T-helper 2 cell (primary cell): Measurements from ENCODE around the gene CDK17.
A peak's percentile ranks its signal among the peaks of the same experiment; 100 is the strongest.

Experiments
- DNase-seq, 5 experiments: peaks; one replicate each; pipeline versions ENCODE4 v3.0.0 to v3.0.0-alpha.2; 2012 to 2022

The CDK17 gene

DNA sequence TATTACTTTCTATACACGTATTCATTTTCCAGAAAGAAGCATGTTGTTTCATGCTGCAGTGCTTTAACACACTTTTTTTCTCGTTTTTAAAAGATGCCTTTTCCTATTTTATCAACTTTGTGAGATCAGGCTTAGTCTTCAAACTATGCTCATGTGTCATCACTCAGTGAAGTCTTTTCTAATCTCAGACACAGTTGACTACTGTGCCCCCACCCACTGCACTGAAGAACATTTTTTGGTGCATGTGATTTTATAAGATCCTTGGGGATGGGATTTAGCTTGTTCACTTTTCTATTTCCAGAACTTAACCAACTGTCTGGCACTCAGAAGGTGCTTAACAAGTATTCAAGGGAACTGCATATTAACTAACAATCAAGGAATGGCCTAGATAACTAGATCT lies 85.5 kb downstream of the CDK17 start:
- no peak for DNase-seq

DNA sequence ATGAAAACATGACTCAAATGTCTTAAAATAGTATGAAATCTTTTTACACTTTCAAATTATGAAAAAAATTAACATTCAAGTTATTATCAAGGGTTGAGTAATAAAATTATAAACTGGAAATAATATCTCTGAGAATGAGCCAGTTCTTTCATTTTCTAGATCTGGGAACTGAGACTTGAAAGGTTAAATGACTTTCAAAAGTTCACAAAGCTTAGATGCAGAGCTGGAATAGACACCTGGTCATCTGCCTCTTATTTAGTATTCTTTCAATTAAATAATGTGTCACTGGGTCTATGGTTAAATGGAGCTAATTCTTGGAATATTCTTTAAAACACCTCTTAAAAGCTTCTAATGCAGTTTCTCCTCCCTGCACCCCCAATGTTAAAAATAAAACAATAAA lies 86.6 kb downstream of the CDK17 start:
- no peak for DNase-seq

DNA sequence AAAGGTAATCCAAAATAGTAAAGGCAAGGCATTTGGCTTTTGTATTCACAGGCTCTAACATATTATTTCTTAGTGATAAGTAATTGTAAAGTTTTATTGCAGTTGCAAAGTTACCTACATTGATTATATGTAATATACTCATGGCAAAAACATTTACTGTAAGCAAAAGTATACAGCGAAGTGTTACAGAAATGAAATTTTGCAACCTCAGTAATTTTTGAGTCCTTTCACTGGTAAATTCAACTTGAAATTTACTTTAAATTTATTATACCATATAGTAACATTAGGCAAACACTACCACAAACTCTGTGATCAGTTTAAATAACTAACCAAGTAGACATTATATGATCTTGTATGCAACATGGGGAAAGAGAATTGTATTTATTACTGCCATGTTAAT lies 89.0 kb downstream of the CDK17 start:
- no peak for DNase-seq

DNA sequence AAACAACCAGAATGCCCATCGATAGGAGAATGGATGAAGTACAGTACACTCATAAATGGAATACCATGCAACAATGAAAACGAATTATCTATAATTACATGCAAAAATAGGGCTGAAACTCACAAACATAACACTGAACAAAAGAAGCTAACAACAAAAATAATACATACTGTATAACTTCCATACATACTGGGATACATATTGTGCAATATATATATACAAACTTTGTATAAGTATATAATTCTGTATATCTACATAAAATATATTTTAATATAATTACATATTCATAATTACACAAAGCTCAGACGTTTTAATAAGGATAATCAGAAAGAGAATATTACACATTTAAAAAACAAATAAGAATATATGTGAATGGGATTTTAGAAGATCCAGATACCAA lies 90.2 kb downstream of the CDK17 start:
- no peak for DNase-seq

DNA sequence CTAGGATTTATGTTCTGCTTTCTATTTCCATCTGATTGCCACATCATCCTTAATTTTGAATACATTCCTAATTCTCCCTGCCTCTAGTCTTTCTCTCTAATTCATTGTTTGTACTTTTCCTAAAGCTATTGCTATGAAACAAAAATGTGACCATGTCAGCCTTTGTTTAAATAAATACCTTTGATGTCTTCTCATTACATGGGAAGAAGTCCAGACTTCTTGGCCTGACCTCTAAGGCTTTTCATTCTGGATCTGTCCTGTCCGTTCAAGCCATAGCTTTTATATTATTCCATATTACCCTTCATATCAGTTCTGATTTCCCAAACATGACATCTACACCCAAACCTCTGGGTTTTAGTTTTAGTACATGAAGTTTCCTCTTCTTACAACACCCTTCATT lies 91.4 kb downstream of the CDK17 start:
- DNase-seq = no peak

DNA sequence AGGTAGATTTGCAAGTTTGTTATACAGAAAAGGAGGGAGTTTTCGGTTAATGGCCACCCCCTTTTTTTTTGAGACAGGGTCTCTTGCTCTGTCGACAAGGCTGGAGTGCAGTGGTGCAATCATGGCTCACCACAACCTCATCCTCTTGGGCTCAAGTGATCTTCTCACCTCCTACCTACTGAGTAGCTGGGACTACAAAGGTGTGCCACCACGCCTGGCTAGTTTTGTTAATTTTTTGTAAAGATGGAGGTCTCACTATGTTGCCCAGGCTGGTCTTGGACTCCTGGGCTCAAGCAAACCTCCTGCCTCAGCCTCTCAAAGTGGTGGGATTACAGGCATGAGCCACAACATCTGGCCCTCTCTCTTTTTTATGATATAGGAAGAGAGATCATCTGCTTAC lies 94.6 kb downstream of the CDK17 start:
- DNase-seq = no peak

DNA sequence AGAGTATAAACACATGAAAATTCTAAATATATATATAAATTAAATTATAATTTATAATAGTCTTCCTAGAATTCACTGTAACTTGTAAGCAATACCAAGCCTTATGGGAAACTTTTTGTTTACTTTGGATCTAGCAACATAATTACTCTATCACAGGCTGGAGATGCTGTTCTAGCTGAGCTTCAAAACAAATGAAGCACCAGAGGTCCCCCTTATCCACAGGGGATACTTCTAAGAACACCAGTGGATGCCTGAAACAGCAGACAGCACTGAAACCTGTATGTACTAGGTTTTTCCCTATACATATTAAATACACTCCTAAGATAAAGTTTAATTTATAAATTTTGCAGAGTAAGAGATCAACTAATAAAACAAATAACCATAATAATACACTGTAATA lies 96.6 kb downstream of the CDK17 start:
- DNase-seq = no peak

DNA sequence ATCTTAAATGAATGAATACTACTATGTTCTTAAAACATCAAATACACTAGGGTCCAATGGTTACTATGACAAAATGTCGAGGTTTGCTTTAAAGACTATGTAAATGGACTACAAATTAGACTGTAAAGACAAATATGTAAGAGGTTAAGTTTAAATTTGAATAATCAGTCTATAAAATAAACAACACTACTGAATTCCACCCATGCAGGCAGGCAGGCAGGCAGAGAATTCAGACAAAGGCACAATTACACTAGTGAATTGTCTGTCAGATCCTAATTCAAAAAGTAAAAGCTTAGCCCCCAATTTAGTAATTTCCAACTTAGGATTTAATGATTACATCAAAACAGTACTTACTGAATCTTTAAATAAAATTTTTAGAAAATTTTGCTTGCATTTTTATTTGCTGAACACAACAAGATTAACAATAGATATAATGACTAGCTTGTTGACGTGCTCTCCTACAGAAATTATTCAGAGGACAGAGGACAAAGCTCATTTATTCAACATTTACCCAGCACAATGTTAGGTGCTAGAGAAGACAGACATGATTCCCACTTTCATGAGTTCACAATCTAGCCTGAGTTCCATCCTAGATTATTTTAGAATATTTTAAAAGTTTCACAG lies 97.4 kb downstream of the CDK17 start:
- no peak for DNase-seq

DNA sequence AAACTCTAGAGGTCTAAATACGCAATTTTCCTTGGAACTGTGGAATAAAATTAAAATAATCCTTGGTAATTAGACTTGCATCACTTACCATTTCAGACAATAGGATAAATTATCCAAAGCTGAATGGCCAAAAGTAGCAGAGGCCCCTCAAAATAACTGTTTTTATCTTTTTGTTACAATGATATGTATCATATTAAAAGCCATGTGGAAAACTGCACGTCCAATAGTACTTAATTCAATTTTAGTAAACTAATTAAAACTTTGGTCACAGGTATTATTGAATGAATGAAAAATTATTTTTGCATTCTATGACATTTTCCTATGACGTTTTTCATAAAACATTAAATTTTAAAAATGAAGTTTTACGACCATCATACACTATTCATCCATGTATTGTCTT lies 98.5 kb downstream of the CDK17 start:
- no peak for DNase-seq

DNA sequence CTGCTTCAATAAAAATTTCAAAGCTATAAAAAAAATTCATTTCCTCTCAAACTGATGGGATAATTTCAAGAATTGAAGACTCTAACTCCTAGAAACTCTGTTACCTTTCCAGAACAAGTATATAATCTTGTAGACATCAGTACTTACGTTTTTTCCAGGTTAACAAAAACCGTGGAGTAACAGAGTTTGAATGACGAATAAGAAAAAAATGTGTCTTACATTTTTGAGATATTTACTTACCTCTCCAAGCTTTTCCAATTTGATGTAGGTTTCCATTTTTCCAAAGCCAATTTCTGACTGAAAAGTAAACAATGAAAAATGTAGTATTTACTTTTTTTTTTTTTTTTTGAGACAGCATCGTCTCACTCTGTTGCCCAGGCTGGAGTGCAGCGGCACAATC lies 100.2 kb downstream of the CDK17 start:
- no peak for DNase-seq

DNA sequence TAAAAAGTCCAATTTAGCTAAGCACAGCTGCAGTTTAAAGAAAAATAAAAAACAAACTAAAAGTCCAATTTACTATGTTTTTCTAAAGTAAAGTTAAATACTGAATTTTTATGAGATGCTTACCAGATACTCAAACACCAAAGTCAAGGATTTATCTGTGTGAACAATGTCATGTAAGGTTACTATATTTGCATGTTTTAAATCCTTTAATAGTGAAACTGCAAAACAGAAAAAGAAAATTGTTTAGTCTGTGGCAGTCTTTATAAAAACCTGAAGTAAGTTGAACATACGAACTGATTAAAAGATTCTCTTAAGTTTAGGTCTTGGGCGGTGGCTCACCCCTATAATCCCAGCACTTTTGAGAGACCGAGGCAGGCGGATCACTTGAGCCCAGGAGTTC lies 102.7 kb downstream of the CDK17 start:
- no peak for DNase-seq

DNA sequence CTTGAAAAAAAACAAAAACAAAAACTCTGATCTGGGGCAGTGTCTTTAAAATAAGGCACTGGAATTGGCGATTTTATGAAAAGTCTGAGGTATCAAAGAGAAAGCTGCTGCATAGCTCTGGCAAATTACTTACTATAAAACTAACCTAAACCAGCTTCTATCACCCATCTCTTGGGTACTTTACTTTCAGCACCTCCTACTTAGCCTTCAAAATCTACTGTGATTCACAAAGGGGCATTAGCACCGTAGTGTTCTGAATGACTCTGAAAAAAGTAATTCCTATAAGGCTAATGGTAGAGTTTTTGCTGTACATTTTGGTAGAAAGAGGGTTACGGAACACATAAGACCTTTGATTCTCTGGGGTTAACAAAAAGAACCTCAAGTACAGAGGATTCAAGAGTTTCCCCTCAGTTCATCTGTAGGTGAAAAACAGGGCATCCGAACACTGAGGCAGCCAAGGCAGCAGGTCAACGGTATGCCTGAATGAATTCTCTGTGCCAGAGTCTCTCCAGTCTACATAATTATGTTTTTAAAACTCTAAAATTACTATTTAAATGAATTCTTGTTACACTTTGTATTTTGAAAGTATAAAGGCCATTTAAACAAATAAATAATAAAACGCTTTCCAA lies 104.6 kb downstream of the CDK17 start:
- DNase-seq = no peak

DNA sequence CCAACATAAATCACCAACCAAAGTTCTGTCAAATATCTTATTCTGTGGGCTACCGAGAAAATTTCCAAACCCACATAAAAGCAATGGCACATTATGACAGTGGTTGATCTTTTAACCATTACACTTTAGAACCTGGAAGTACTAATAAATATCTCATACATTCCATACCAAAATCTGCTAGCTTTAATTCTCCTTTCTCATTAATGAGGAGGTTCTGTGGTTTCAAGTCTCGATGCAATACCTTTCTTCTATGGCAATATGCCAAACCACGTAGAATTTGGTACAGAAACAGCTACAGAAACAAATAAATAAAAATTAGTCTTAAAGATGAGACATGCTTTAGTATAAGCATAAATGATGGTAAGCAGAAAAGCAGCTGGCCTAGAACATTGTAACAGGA lies 105.4 kb downstream of the CDK17 start:
- DNase-seq = peak in 2 of 5 experiments; percentile 9 to 60

DNA sequence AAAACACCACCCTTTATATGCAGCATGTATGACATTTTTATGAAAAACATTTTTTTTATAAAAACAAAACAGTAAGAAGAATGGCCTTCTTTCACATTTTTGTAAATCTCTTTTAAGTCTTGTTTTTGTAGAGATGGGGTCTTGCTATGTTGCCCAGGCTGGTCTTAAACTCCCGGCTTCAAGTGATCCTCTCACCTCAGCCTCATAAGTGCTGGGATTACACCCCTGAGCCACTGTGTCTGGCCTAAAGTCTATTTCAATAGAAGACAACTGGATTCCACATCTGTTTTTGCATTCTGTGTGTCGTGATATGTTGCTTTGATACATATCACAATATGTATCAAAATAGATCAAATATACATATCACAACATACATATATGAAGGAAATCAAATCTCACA lies 107.1 kb downstream of the CDK17 start:
- DNase-seq = no peak

DNA sequence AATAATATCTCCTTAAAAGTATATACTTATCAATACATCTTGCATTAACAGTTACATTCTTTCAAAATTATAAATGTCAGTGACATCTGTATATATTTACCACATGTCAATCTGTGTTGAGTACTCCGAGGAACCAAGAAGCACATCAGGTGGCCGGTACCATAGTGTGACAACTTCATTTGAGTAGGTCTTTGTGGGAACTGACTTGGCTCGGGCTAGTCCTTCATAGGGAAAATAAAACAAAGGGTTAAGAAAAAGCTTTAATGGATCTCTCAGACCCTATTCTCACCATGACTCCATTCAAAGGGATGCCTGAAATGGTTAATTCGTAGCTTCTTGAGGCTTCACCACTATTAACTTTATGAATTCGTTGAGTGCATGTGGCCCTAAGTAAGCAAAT lies 111.2 kb downstream of the CDK17 start:
- DNase-seq = no peak

DNA sequence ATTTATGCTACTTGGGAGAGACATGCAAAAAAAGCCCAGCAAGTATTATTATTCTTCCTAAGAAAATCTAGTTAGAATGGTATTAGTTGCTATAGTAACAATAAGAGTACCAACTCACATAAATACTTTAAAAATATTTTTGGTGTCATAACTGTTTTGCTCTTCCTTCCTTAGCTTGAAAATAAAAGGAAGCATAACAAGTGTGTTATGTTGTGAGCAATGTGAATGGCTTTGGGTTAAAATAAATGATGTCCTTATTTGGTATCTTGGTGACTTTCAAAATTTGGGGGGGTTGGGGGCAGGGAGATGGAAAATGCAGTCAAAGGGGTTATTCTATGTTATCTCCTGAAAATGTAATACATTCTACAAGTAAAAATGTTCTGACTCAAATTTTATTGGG lies 115.1 kb downstream of the CDK17 start:
- DNase-seq = no peak

DNA sequence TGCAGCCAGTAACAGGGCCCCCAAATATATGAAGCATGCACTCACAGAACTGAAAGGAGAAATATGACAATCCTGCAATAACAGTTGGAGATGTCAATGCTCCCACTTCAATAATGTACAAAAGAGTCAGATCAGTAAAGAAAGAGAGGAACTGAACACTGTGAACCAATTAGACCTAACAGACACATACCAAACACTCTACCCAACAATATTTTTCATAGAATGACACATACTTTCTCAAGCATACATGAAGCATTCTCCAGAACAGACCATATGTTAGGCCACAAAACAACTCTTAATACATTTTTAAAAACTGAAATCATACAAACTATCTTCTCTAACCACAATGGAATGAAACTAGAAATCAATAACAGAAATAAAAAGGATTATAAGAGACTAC lies 125.9 kb downstream of the CDK17 start:
- DNase-seq = peak in 1 of 5 experiments; percentile 37

DNA sequence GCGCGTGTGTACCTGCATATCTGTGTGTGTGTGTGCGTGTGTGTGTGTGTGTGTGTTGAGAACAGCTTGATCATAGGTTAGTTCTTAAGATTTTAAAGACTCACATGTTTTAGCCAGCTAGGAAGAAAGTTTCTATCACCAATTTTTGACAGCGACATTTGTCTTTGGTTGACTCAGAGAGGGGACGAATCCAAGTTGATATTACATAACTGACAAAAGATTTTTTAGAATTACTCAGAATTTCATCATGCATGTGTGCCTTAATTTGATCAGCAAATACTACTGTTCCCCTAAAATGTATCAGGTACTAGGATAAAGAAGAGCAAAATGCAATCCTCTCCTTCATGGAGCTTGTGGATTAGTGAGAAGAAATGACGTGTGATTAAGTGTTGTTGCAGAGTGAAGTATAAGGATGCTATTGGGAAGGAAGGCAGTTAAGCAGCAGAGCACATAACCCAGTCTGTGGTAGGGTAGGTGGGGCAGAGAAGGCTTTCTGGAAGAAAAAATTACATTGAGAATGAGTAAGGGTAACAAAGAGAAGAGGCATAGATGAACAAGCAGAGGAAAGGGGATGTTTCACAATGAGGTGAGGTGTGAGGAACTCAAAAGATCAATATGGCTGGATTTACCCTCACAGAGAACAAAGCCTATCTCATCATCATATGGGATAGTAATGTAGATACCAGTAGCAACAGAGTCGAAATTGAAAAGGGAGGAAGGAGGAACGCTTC lies 128.6 kb downstream of the CDK17 start:
- DNase-seq = no peak

DNA sequence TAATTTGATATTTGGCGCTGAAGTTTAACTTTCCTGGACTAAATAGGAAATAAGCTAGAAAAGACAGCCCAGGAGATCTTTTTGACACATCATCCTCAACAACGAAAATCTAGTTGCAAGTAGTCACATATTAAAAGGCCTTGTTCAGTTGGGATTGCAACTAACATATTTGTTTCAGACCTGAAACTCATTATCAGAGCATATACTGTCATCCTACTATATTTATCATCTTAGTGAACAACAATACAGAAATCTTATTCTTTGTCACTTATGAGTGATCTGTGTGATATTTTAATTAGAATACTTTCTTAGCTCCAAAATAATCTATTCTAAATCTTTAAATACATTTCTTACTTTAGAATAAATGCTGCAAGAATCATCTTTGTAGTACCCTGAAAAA lies 134.0 kb downstream of the CDK17 start:
- DNase-seq = no peak

DNA sequence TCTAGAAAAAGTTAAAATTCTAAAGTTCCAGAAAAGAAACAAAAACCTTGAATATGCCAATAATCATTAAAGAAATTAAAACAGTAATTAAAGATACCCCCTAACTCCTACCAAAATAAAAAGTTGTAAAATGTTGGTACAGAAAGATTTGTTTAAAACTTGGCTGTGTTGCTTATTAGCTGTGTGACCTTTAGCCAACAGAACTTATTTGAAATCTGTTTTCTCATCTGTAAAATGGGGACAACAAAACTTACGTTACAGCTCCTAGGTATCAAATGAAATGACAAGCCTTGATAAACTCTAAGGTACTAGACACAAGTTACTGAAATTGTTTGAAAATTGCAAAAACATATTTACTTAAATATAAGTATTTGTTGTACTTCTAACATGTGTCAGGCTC lies 134.4 kb downstream of the CDK17 start:
- DNase-seq = no peak

DNA sequence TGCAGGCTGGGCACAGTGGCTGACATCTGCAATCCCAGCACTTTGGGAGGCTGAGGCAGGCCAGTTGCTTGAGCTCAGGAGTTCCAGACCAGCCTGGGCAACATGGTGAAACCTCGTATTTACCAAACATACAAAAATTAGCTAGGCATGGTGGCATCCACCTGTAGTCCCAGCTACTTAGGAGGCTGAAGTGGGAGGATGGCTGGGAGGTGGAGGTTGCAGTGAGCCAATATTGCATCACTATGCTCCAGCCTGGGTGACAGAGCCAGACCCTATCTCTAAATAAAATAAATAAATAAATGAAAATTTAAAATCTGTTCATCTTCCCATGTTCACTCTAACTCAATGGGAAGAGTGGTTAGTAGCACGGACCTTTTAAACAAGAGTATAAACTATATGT lies 134.8 kb downstream of the CDK17 start:
- DNase-seq = no peak

DNA sequence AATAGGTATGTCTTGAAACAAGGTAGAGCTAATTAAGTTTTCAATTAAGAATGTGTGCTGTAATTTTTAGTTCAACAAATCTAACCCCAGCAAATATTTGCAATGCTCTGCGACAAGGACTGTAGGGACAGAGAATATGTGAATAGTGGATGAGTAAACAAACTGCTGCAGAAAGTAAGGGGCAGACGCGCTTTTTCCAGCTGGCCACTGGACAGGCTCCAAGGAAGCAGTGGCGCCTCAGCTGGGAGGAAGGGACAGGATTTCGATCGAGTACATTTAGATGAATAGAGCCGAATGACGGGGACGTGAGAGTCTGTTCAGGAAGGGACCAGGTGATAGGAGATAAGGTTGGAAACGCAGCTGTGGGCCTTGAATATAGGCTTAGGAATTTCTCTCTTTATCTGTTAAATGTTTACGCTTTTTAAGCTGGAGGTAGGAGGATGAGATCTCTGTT lies 136.8 kb downstream of the CDK17 start:
- no peak for DNase-seq

DNA sequence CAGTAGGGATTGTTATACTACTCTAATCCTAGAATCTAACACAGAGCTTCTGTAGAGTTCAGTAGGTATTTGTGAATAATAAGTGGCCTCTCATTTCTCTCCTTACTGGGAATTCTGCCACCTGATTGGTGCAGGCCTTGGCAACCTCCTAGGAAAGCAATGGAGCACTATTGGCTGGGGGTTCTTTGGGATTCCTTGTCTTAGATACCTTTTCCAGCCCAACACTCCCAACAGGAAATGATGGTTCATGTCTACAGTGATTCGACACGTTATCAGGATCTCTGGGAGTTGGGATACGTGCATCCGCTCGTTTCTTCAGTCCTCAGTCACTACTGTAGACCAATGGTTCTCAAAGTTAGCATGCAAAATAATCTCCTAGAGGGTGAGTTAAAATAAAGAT lies 138.7 kb downstream of the CDK17 start:
- no peak for DNase-seq

DNA sequence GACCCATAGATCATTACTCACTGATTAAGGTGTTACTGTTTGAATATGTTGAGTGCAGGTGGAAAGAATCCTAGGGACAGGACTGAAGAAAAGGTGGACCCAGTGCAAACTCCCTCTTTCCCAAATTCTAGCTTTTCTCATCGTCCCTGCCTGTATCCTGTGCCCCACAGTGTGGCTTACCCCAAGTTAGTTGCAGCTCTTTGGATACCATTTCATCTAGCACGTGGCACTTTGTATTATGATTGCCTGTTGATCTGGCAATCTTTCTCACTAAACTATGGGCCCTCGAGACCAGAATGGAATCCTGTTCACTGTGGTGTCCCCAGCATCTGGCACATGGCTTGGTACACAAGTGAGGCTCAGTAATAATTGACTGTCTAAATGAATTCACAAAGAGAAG lies 139.6 kb downstream of the CDK17 start:
- no peak for DNase-seq
